ENCODE data around the gene ZNF77.
"Not testable (repeated sequence)": the region's sequence is repeated elsewhere in the genome, so short reads cannot be mapped to it uniquely, and the experiment has no call there.

ZNF77 gene

DNA sequence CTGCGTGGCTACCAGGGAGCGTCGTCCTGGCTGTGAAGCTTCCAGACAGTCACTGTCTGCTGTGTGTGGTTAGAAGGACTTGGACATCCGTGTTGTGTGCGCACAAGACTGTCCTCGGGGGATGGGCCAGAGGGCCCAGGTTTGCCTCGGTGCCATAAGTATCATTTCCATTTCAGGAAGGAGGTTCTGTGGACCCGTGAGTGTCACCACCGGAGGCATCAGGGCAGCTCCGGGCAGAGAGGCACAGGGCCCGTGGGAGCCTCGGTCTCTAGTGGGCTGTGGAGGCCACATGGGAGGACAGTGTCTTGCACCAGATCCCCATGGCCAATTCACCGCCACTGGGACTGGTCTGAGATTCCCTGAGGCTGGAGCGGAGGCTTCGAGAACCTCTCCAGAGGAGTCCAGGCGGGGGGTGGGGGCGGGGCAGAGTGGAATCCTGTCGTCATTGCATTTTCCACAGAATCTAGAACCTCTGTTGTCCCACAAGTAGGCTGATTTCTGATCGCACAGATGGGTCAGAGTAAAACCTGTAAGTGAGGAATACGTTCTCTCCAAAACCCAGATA, 38.1 kb downstream of the ZNF77 start:
- no peak for DNase-seq

- no peak for DNase-seq
These were observed 38.8 kb downstream of the ZNF77 start for GRCh38 chr19:2905918-2906519.

DNA sequence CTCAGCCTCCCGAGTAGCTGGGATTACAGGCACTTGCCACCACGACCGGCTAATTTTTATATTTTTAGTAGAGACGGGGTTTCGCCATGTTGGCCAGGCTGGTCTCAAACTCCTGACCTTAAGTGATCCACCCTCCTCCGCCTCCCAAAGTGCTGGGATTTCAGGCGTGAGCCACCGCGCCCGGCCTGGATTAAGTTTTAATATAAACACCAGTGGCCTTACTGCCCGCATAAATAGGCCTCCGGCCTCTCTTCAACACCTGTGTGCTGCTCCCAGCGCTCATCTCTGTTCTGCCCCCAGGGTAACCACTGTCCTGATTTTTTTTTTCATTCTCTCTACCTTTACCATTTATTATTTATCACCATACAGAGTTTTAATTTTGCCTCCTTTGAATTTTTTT, 41.4 kb downstream of the ZNF77 start:
- DNase-seq, result not testable (repeated sequence)

- DNase-seq, result no peak
These were observed 42.1 kb downstream of the ZNF77 start for GRCh38 chr19:2902590-2903218.

DNA sequence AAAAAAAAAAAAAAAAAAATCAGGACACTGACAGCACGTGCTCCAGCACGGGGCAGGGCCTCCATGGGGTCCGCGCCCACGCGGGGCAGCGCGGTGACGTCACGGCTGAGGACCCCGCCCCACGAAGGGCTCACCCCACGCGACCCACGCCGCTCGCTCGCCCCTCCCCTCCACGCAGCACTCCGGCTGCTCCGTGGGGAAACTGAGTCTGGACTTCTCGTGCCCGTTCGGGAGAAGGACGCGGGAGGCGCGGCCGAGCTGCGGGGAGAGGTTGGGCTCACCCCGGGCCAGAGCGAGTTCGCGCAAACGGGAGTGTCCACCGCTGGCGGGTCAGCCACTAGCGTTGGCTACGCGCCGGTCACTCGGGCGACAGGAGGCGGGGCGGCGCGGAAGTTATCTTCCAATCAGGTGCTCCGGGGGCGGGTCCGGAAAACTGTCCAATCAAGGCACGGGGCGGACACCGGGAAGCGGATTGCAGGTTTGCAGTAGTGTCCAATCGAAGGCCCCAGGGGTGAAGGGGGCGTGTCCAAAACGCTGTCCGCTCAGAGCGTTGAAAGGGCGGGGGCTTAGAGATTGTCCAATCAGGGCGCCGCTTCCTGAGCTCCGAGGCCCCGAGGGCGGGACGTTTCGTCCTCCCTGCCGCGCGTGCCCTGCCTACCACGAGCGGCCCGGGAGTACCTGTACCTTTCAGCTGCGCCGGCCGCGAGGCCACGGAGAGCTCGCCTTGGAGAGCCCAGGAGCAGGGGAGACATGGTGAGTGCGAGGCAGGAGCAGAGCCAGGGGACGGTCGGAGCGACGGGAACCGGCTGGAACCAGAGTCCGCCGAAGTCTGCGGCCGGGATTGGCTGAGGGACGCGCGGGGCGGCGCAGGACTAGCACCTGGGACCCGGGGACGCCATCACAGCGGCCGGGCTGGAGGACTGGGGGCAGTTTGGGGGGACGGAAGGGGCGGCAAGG, 44.2 kb downstream of the ZNF77 start, which contains the start of gene ZNF57:
TSS of gene ZNF57 (plus strand) at position 633 of the 957 bp plus-strand sequence. CDS start at position 751, 118 bp downstream.
- DNase-seq, result peak; percentile 99

DNA sequence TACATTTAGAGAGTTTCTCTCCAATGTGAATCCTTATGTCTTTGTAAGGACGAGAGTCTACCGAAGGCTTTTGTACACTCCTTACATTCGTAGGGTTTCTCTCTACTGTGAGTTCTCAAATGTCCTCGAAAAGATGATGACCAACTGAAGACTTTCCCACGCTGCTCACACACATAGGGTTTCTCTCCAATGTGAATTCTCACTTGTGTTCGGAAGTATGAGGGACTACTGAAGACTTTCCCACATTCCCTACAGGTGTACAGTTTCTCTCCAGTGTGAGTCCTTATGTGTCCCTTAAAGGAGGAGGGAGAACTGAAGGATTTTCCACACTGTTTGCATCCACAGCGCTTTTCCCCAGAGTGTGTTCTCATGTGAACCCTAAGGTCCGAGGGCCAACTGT, 48.1 kb downstream of the ZNF77 start:
- no peak for DNase-seq

- not testable (repeated sequence) for DNase-seq
These were observed 54.2 kb downstream of the ZNF77 start for GRCh38 chr19:2890531-2890930.

- DNase-seq, result no peak
These were observed 56.0 kb downstream of the ZNF77 start for GRCh38 chr19:2888731-2889224.

- DNase-seq, result peak; percentile 55
These were observed 57.3 kb downstream of the ZNF77 start for GRCh38 chr19:2887391-2887914.

DNA sequence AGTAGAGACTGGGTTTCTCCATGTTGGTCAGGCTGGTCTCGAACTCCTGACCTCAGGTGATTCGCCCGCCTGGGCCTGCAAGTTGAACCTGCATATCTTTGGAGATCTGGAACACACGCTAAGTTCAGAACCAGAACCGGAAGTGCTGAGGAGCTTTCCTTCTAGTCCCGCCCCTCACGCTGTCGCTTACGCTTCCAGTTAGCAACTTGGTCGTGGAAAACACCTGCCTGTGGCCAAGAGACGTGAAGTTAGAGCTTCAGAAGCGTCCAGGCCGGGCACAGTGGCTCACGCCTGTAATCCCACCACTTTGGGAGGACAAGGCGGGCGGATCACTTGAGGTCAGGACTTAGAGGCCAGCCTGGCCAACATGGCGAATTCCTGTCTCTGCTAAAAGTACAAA, 59.0 kb downstream of the ZNF77 start:
- DNase-seq, result no peak

GRCh38 chr19:2883686-2884439, 60.9 kb downstream of the ZNF77 start:
- no peak for DNase-seq
